Trophoblast cell (in vitro differentiated cells and primary cell): ENCODE data around the gene IRAG1.

ENCODE experiments used
- DNase-seq, 2 donors: peaks; one replicate each; pipeline ENCODE4 v3.0.0-alpha.2; 2016
- H2AFZ ChIP-seq: 2 replicates; pipeline ENCODE4 v1.6.1; 2013; ENCODE audit warnings: low read length, moderate library complexity, mild to moderate bottlenecking; ENCODE audit not compliant: insufficient read depth, poor library complexity
- H2AK5ac ChIP-seq: 2 replicates; pipeline ENCODE4 v1.6.1; 2013; ENCODE audit warnings: mild to moderate bottlenecking, low read length
- H2BK120ac ChIP-seq: 2 replicates; pipeline ENCODE4 v1.6.1; 2013; ENCODE audit warnings: low read length, mild to moderate bottlenecking, moderate library complexity; ENCODE audit not compliant: insufficient read depth, poor library complexity
- H2BK12ac ChIP-seq: 2 replicates; pipeline ENCODE4 v1.6.1; 2013; ENCODE audit warnings: mild to moderate bottlenecking, low read length, moderate library complexity
- H2BK5ac ChIP-seq: 2 replicates; pipeline ENCODE4 v1.6.1; 2013; ENCODE audit warnings: low read length, low read depth, moderate library complexity, mild to moderate bottlenecking; ENCODE audit not compliant: poor library complexity
- H3K14ac ChIP-seq: 2 replicates; pipeline ENCODE4 v1.6.1; 2013; ENCODE audit warnings: mild to moderate bottlenecking, low read length
- H3K18ac ChIP-seq: 2 replicates; pipeline ENCODE4 v1.6.1; 2013; ENCODE audit warnings: mild to moderate bottlenecking, low read length
- H3K23ac ChIP-seq: 2 replicates; pipeline ENCODE4 v1.6.1; 2013; ENCODE audit warnings: low read length
- H3K27ac ChIP-seq: 2 replicates; pipeline ENCODE4 v1.5.1; 2013; ENCODE audit warnings: low read depth, mild to moderate bottlenecking, inconsistent platforms, low read length, moderate library complexity
- H3K27me3 ChIP-seq: 2 replicates; pipeline ENCODE4 v1.6.1; 2013; ENCODE audit warnings: inconsistent platforms, mild to moderate bottlenecking, low read length, moderate library complexity; ENCODE audit not compliant: insufficient read depth
- H3K36me3 ChIP-seq, 2 experiments: 1 replicate in 1 of 2; 2 replicates in 1 of 2; pipeline ENCODE4 v1.6.1; 2013; ENCODE audit warnings: low read length in 2 of 2, mild to moderate bottlenecking in 2 of 2, moderate library complexity in 1 of 2; ENCODE audit not compliant: insufficient read depth in 2 of 2, control insufficient read depth in 1 of 2
- H3K4ac ChIP-seq: 2 replicates; pipeline ENCODE4 v1.6.1; 2013; ENCODE audit warnings: low read depth, mild to moderate bottlenecking, low read length, moderate library complexity
- H3K4me1 ChIP-seq, 2 experiments: 1 replicate in 1 of 2; 2 replicates in 1 of 2; pipeline ENCODE4 v1.6.1; 2013; ENCODE audit warnings: low read length in 2 of 2, mild to moderate bottlenecking in 2 of 2, moderate library complexity in 1 of 2; ENCODE audit not compliant: insufficient read depth in 2 of 2, control insufficient read depth in 1 of 2
- H3K4me2 ChIP-seq: 2 replicates; pipeline ENCODE4 v1.6.1; 2013; ENCODE audit warnings: inconsistent platforms, mild to moderate bottlenecking, low read length, moderate library complexity
- H3K4me3 ChIP-seq: 2 replicates; pipeline ENCODE4 v1.5.1; 2013; ENCODE audit warnings: mild to moderate bottlenecking, low read depth, low read length, inconsistent platforms
- H3K79me1 ChIP-seq: one replicate; pipeline ENCODE4 v1.6.1; 2013; ENCODE audit warnings: low read length
- H3K79me2 ChIP-seq: 2 replicates; pipeline ENCODE4 v1.6.1; 2013; ENCODE audit warnings: low read length, mild to moderate bottlenecking; ENCODE audit not compliant: control insufficient read depth, insufficient read depth, poor library complexity
- H3K9ac ChIP-seq: 2 replicates; pipeline ENCODE4 v1.6.1; 2013; ENCODE audit warnings: mild to moderate bottlenecking, low read length
- H3K9me3 ChIP-seq: 2 replicates; pipeline ENCODE4 v1.6.1; 2013; ENCODE audit warnings: low read depth, mild to moderate bottlenecking, control low read depth, inconsistent platforms, low read length; ENCODE audit not compliant: insufficient read depth
- H4K12ac ChIP-seq: 2 replicates; pipeline ENCODE4 v1.6.1; 2013; ENCODE audit warnings: low read depth, mild to moderate bottlenecking, low read length, moderate library complexity
- H4K8ac ChIP-seq: 2 replicates; pipeline ENCODE4 v1.6.1; 2013; ENCODE audit warnings: low read depth, mild to moderate bottlenecking, low read length, moderate library complexity
- H4K91ac ChIP-seq: one replicate; pipeline ENCODE4 v1.6.1; 2013; ENCODE audit warnings: low read depth, mild to moderate bottlenecking, low read length, moderate library complexity
- WGBS: extraction: QIAGEN DNeasy Blood & Tissue Kit; methylation state at CpG from one replicate; pipeline ENCODE4 v1.1.7; 2013; ENCODE audit warnings: missing lambda C conversion rate; ENCODE audit not compliant: insufficient read length, insufficient coverage; ENCODE audit errors: extremely low coverage; 5-methylcytosine and 5-hydroxymethylcytosine counted together

Gene IRAG1

DNA sequence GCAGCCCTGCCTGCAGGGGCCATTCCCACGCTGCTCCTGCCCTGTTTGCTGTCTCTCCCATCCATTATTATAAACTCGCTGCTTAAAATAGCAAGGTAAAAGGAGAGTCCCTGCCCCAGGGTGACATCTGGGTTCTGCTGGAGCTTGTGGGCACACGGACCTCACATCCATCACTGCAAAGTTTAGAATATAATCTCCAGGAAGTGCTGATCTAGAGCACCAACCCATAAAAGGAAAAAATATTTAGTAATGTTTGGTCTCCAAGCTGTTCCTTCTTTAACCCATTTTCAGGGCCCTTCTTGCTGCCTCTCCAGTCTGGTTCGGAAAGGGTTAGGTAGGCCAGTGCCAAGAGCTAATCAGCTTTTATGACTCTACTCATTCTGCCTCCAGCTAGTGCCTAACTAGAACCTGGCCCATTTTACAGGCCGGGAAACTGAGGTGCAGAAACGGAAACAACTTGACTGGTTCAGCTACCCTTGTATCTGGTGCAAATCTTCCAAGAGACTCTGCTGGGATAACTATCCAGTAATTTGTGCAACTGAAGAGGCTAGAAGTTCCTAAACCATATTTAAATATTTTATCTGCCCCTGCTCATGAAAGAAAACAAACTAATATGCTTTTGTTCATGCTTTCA, 37.5 kb downstream of the IRAG1 start:
- no peak for DNase-seq
- no peaks in the 10 kb centered on the region for H3K27me3 ChIP-seq
- H2BK5ac ChIP-seq = peak overlapping the region; percentile 42
- H3K18ac ChIP-seq = no peak overlapping the region
- peaks cover 24% of the 10 kb centered on the region for H3K79me1 ChIP-seq
- H3K4me3 ChIP-seq = no peak overlapping the region
- H3K9ac ChIP-seq = no peak overlapping the region
- peaks cover 18 to 25% of the 10 kb centered on the region in 2 experiments for H3K4me1 ChIP-seq
- H3K9me3 ChIP-seq = no peaks in the 10 kb centered on the region
- H2BK120ac ChIP-seq = no peak overlapping the region
- no peak overlapping the region for H3K14ac ChIP-seq
- no peak overlapping the region for H3K4me2 ChIP-seq
- no peaks in the 10 kb centered on the region for H3K36me3 ChIP-seq
- H2AK5ac ChIP-seq = no peak overlapping the region
- H4K91ac ChIP-seq = peak overlapping the region; percentile 20
- no CpG with 5 or more reads among the region's 6 CpGs for WGBS
- no peak overlapping the region for H3K4ac ChIP-seq
- H2AFZ ChIP-seq = no peak overlapping the region
- H4K8ac ChIP-seq = no peak overlapping the region
- H3K23ac ChIP-seq = no peak overlapping the region
- H2BK12ac ChIP-seq = no peak overlapping the region
- H4K12ac ChIP-seq = no peak overlapping the region
- H3K27ac ChIP-seq = no peak overlapping the region
- H3K79me2 ChIP-seq = no peaks in the 10 kb centered on the region

DNA sequence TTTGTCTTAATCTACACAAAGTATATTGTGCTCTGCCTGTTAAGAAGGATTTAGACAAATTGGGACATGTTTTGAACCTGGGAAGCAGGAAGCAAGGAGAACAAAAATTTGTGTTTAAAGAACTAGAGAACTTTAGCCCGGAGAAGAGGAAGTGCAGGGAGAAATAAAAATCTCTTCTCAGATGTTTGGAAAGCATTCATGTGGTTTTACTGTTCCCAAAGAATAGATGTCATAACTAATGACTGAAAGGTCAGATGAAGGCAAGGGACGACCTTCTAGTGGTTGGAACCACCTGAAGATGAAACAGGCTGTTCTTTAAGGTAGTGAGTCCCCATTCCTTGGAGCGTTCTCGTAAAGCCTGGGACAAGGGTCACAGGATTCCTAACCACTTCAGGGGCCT, 38.3 kb downstream of the IRAG1 start:
- Histone ChIP-seq H2BK12ac (no peak overlapping the region), H3K4me3 (no peak overlapping the region), H4K8ac (no peak overlapping the region), H3K14ac (no peak overlapping the region), H4K12ac (no peak overlapping the region), H2BK5ac (no peak overlapping the region), H3K9ac (no peak overlapping the region), H3K27me3 (no peaks in the 10 kb centered on the region), H3K79me1 (peaks cover 22% of the 10 kb centered on the region), H3K23ac (no peak overlapping the region), H3K27ac (no peak overlapping the region), H2BK120ac (no peak overlapping the region), H4K91ac (peak overlapping the region; percentile 9), H3K79me2 (no peaks in the 10 kb centered on the region), H3K4ac (no peak overlapping the region), H3K4me1 (peaks cover 18 to 25% of the 10 kb centered on the region in 2 experiments), H3K18ac (no peak overlapping the region), H2AK5ac (no peak overlapping the region), H2AFZ (no peak overlapping the region), H3K4me2 (no peak overlapping the region), H3K36me3 (no peaks in the 10 kb centered on the region), H3K9me3 (no peaks in the 10 kb centered on the region)
- no peak for DNase-seq
- no CpG with 5 or more reads among the region's 4 CpGs for WGBS

DNA sequence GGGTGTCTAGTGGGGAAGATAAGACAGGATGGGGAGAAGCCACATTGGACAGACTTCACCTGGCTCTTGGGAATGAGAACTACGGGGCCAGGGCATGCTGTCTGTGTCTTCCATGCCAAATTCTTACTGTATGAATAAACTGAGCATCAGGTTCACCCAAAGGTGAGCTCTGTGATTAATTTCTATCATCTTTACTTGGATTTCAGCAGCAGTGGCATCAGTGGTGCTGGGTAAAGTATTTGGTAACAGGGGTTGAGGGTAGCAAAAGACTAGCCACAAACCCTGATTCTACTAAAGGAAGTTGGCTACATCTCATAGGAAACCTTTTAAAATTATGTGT, 38.8 kb downstream of the IRAG1 start:
- no peak overlapping the region for H3K4ac ChIP-seq
- H3K27ac ChIP-seq = no peak overlapping the region
- no peak overlapping the region for H2BK12ac ChIP-seq

DNA sequence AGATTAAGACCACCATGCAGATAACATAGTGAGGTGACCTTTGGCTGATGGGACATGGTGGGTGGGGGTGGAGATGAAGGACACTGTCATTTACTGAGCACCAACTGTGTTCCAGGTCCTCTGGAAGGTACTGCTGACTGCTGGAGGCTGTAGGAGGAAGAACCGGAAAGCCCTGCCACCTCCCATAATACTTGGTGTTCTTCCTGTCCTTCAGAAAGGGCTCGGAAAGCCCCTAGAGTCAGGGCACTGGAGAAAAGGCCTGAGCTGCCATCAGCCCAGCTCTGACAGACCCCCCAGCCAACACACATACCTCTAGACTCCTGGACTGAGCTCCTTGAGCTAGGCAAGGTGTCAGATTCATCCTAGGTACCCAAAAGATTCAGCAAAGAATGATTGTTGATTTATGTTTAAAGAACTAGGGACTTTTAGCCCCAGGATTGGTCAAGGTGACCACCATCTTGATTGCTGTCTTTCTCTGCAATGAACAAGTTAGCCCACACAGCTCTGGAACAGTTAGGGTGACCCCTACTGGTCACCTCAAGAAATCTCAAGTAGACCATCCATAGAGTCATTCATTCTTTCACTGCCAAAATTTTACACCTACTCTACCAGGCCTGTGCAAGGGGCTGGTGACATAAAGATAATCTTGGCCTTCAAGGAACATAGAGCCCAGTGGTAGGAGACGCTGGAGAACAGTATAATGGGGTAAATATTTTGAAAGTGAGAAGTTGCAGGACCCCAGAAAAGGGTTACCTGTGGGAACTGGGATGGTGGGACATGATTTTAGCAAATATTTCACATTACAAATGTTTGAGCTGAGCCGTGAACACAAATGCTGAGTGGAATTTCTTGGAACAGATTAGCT, 39.4 kb downstream of the IRAG1 start:
- Histone ChIP-seq H3K4me2 (no peak overlapping the region), H2AK5ac (no peak overlapping the region), H2BK12ac (no peak overlapping the region), H2BK120ac (no peak overlapping the region), H4K8ac (no peak overlapping the region), H3K4me3 (no peak overlapping the region), H3K79me1 (peaks cover 18% of the 10 kb centered on the region), H3K27ac (no peak overlapping the region), H4K12ac (no peak overlapping the region), H3K79me2 (no peaks in the 10 kb centered on the region), H2BK5ac (no peak overlapping the region), H3K27me3 (no peaks in the 10 kb centered on the region), H4K91ac (no peak overlapping the region), H3K9me3 (no peaks in the 10 kb centered on the region), H3K18ac (peak overlapping the region; percentile 1), H3K4ac (no peak overlapping the region), H3K9ac (no peak overlapping the region), H3K36me3 (no peaks in the 10 kb centered on the region), H2AFZ (no peak overlapping the region), H3K23ac (no peak overlapping the region), H3K4me1 (peaks cover 15 to 24% of the 10 kb centered on the region in 2 experiments), H3K14ac (no peak overlapping the region)
- WGBS = no CpG with 5 or more reads among the region's 4 CpGs
- peak; percentile 37 to 77 for DNase-seq

More for the DNA sequence above, 38.8 kb downstream of the IRAG1 start:
- Histone ChIP-seq H3K36me3 (no peaks in the 10 kb centered on the region), H3K79me2 (no peaks in the 10 kb centered on the region), H2BK5ac (no peak overlapping the region), H4K12ac (no peak overlapping the region), H3K27me3 (no peaks in the 10 kb centered on the region), H3K9ac (no peak overlapping the region), H3K4me3 (no peak overlapping the region), H3K4me2 (no peak overlapping the region), H4K91ac (no peak overlapping the region), H3K14ac (no peak overlapping the region), H2BK120ac (no peak overlapping the region), H3K23ac (no peak overlapping the region), H3K4me1 (peaks cover 18 to 25% of the 10 kb centered on the region in 2 experiments), H2AFZ (no peak overlapping the region), H3K9me3 (no peaks in the 10 kb centered on the region), H4K8ac (no peak overlapping the region), H3K18ac (no peak overlapping the region), H2AK5ac (no peak overlapping the region), H3K79me1 (peaks cover 20% of the 10 kb centered on the region)
- WGBS = no CpG with 5 or more reads among the region's 1 CpG
- DNase-seq = no peak
